ENCODE results near the gene GALNT3.

- TF ChIP-seq CTCF (conservative IDR thresholded peaks at IDR 0.05) (no peak), EZH2 (IDR thresholded peaks at IDR 0.05; ENCODE audit: low read depth) (no peak)
Observed at GRCh38 chr2:165818920-165819319, 24.9 kb upstream of the GALNT3 start.
